ENCODE data around the gene GSTA3.
"Not testable (repeated sequence)": the region's sequence is repeated elsewhere in the genome, so short reads cannot be mapped to it uniquely, and the experiment has no call there.

- TF ChIP-seq CTCF (IDR thresholded peaks at IDR 0.05); EP300 (IDR thresholded peaks at IDR 0.05; ENCODE audit: low read depth): not testable (repeated sequence)
Measured at GRCh38 chr6:52923689-52924088, 14.2 kb upstream of the GSTA3 start.

Data from transverse colon (tissue), 3 donors.